Astrocyte of the hippocampus (primary cell): ENCODE data around the gene CREG2.

Source experiments
- DNase-seq: peaks from one replicate; pipeline ENCODE4 v3.0.0; 2011; ENCODE audit warnings: low read depth, low spot score

CREG2 gene

DNA sequence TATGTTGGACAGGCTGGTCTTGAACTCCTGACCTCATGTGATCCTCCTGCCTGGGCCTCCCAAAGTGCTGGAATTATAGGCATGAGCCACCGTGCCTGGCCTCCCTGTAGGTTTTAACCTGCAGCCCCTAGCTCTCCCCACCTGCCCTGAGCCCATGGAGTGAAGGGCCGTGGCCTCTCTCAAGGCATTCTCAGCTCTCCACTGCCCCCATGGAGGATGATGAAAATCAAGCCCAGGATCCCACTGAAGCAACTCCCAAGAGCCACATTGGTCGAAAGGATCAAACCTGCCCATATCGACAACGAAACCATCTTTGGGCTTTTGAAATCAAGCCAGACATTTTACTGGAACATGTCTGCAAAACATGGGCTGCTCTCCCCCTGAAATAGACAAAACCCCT lies 22.4 kb upstream of the CREG2 start:
- DNase-seq: no peak

DNA sequence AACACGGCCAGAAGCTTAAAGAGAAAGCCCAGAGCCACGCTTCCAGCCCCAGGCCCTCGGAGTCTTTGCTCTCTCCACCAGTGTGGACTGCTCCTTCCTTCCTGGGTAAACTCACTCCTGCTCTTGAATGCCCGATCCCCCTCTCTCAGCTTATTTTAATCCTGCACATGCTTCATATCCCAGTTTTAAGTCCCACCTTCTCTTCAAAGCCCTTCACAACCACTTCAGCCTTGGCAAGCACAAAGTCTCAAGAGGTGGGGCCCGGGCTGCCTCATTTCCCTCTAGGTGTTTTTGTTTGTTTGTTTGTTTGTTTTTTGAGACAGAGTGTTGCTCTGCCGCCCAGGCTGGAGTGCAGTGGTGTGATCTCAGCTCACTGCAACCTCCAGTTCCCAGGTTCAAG lies 21.6 kb upstream of the CREG2 start:
- DNase-seq: no peak

DNA sequence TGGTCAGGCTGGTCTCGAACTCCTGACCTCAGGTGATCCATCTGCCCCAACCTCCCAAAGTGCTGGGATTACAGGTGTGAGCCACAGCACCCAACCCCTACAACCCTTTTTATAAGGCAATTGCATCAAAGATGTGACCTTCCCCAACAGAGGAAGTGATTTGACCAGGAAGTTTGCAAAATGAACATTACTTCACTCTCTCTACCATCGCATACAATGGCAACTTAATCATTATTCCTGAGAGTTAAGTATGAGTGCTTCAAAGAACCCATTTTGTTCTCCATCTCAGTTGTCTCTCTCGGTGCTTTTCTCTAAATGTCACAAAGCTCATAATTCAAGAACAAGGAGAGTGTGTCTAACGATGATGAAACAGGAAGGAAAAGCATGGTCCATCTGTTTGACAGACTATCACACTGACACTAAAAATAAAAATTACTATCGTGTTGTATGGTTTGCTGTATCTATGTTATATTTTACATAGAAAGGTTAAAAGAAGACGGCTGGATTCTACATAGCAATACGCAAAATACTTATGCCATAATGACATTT lies 18.1 kb upstream of the CREG2 start:
- DNase-seq: no peak

DNA sequence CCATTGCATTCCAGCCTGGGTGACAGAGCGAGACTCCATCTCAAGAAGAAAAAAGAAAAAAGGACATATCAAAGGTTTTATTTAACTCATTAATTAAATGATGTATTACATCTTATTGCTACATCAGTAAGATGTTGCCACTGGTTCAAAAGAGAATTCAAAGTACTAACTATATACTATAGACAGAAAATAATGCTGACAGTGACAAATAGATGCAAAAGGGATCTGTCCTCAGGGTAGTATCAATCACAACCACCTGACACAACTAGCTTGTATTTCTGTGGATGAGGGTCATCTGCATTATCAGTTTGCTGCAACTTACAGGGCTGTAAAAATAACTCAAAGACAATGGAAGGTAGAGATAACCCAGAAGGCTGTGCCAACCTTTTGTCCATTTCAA lies 16.4 kb upstream of the CREG2 start:
- DNase-seq: no peak

DNA sequence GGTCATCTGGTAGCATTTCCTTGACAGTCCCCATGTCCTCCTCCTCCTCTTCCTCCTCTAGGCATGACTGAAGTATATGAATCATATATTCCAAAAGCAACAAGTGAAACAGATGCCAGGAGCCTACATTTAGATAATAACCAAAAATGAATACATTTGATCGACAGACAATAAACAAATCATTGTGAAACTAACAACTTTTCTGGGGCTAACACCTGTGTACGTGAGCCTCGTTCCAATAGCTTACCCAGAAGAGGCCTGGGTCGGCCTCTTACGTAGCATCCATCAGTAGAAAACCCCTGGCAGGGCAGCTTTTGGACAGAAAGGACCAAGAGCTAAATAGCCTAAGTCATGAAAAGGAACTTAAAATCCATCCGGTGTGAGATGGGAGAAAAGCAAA lies 15.3 kb upstream of the CREG2 start:
- DNase-seq: no peak

DNA sequence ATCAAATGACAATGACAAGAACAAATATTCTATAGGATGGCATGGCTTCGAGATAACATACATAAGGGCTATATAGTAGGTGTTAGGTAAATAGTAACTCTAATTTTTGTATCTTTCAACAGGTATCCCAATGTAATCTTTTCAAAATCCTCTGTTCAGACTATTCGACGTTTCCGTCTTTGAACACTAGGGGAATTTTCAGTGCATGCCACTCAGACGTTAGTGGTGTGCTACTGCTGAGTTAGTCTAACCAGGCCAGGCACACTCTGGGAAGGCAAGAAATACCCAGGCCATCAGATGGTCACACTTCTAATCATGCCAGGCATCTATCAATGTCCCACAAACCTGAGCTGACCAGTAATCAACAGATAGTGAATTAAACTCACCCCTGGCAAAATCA lies 14.6 kb upstream of the CREG2 start:
- no peak for DNase-seq

DNA sequence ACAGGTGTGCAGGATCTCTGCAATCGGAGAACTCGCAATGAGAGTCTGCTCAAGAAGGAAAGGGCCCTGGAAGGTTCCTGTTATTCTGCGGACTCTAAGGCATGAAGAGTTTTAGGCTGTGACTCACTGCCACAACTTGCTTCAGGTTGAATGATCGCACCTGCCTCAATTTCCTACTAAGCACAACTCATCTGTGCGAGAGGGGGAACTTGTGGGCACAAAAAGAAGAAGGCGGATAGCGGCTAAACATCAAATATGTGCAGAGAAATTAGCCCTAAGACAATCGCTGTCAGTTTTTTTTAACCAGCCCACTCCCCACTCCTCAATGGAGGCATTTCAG lies 14.0 kb upstream of the CREG2 start:
- DNase-seq: peak; percentile 32

DNA sequence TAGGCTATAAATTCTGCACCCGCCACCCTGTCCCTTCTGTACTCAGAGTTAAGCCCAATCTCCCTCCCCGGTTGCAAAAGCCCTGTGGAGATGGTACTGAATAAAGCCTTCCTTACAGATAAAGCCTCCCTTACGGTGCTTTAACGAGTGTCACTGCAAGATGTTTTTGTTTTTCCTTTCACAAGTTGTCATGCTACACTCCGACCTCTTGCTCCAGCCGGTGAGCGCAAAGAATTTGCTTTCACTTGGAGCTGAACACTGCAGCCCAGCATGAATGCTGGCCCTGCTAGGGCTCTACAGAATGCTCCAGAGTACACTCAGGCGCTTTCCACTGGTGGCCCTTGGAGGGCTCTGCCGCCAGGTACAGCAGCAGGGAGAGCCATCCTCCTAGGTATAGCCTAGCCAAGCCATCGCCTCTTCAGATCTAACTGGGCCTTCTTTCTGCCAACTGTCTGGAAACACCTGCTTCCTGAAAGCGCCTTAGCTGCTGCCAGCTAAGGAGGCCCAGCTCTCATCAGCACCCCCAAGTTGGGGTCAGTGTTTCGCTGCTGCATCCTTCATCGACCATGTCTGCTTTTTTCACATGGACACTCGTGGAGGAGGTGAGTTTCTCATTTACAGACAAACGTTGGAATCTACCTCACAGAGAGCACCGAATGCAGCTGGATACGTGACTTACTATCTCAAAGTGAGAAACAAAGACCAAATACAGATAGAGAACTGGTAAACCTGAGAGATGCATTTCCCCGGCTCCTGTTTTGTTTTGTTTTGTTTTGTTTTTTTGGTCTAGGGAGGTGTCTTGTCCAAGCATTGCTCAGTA lies 13.4 kb upstream of the CREG2 start:
- DNase-seq: no peak

DNA sequence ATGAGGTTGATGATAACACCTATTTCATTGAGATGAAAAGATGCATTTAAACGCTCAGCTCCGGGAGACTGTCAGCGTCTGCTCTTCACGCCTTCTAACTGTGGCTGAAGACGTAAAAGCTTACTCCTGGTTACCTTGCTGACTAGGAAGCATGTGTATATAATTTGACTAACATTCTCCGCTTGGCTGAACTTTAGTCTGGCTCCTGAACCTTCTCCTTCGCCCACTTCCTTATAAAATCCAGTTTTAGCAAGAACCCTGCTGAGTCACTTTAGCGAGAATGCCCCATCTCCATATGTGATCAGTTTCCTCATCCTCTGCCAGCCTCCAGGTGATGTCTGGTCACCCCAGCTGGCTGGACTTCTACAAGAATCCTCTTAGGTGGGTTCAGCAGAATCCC lies 12.7 kb upstream of the CREG2 start:
- DNase-seq: no peak

DNA sequence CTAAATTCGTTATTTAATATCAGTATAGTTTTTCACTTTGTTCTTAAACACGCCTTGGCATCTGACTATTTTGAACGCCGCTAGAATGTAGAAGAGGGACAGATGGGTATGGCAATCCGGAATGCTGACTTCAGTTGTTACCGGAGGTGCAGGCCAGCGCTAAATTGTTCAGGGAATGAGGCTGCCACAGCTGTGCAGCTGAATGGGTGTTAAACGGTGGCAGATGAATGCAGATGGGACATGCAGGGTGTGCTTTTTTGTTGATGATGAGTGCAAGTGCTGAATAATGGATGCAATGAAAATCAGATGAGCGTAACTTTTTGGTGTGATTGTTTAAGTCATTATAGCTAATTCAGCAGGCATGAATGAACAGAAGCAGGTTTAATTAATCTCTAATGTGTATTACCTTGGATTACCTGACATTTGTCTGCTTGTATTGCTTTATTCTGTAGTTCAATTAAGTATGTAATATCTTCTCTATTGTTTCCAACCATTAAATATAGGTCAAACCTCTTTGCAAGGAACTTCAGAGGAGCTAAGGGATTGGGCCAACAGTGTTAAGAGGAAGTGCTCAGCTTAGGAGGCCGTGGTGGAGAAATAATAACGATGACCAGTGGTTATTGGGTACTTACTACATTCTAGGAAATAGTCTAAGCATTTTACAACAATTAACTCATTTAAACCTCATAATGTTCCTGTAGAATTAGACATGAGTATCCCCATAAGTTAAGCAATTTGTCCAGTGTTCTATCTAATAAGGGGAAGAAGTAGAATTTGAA lies 11.9 kb upstream of the CREG2 start:
- no peak for DNase-seq

DNA sequence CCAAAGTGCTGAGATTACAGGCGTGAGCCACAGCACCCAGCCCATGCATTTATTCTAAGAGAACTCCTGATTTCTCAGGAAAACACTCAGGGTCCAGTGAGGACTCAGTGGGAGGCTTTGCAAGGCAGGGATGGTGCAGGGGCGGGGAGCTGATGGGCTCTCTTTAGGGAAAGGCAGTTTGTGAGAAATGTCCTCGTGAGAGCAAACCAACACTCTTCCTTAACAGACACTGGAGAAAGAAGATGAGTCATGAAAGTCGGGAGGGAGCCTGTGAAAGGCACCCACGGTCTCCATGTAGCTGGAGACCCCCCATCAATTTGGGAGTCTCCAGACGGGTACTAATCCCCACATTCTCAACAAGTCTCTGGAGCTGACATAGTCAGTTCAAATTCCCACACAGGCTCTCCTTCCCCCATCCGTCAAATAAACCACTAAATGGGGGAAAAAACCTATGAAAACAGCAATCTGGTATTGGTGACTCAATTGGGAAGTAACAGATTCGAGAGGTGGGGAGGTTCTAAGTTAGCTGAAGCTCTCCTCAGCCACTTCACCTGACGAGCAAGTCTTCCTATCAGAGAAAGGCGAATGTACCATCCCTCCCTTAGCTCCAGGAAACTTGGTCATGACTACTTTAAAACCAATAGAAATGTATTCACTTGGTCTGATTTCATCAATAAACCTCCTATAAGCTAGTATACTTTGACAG lies 11.0 kb upstream of the CREG2 start:
- no peak for DNase-seq

DNA sequence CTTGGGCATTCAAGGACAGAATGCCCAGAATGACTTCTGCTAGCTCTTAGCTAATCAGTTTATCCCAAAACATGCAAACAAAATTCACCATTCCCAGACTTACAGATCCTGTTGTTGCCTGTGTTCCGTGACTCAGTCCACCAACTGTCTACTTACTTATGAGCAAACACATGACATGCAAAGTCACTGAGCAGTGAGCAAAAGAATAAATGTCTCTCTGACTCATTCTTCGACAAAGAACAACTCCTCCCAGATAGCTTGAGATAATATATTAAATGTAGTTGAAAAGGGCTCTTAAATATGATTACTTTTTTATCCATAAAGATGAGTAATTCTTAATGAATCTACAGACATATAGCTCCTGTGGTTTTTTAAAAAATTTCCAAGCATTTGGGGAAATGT lies 9.0 kb upstream of the CREG2 start:
- DNase-seq: peak; percentile 83

DNA sequence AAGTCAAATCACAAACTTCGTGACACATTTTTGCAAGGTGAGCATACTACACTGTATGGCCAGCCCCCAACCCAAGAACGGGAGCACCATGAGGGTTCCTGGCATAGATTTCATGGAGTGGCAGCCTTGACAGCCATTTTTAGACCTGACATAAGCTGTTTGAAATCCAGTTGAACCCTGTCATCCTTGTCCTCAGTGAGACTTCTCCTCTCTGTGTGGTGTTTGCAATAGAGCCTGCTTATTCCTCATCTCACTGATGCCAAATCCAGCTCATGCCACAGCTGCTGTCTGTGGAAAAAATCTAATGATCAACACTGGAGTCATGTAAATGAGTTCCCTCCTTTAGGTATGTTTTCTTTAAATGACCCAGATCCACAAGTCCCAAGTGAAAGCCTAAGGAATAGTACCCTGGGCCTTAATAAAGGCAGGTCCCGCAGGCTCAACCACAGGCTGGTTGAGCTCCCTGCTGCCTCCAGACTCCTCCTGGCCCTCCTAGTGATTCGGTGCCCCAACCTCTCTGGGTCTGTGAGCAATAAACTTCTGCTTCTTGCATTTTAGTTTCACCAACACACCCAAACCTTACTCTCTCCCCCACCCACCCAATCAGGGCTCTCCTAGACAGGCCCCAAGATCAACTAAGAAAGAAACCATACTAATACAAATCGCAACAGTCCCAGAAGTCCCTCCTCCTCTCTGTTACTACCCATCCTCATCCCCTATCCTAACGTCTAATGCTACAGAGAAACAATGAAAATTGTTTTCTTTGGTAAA lies 8.4 kb upstream of the CREG2 start:
- no peak for DNase-seq

DNA sequence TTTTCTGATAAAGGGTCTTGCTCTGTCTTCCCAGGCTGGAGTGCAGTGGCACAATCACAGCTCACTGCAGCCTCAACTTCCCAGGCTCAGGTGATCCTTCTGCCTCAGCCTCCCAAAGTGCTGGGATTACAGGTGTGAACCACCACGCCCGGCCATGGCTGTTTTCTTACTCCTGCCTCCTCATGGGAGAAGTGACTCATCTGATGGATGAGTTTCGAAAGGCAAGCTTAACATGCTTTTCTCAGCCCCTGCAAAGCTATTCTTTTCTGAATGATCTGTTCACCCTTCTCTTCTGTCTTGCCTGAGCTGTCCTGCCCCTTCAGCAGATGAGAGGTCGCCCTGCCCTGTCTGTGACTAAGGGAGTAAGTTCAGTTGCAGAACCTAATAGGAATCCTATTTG lies 929 bp upstream of the CREG2 start:
- peak; percentile 46 for DNase-seq

DNA sequence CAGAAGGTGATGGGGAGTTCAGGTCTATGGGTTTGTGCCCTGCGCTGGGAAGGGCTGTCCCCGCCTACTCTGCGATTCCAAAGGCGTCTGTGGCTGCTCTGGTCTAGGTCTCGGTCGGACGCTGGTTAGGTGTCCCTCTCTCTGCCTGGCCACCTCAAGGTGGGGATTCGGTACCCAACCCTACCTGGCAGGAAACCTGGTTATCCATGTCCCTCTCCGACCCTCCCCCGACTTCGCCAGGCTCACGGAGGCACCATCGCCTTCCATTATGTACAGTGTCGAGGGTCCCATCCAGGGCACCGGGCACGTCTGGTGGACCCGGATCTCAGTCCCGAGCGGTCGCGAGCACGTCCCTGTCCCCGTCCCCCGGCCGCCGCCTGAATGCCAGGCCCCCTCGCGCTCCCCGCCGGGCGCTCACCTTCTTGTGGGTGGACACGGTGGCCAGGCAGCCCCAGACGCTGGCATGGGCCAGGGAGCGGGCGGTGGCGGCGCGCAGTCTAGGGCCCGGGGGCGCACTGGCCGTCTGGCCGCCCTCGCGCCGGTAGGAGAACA lies 628 bp downstream of the CREG2 start:
- DNase-seq: no peak

DNA sequence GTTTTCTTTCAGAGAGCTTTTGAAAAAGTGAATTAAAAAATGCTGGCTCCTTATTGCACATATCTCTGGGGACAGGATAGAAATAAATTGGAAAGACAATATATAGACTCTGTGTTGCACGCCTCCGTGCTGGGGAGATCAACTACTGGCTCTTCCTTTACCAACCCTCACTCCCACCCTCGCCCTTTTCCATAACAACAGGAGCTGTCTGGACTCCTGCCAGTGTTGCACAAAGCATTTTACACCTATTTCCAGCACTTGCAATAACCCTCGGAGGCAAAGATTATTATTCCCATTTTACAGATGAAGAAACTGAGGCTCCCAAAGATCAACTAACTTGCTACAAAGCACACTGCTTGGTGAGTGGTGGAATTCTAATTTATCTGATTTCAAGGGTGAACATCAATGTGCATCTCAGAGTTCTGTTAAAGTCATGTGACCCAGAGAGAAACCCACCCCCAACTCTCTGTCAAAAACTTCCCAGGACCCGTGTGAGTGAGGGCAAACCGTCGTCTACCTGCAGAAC lies 4.2 kb downstream of the CREG2 start:
- DNase-seq: no peak

DNA sequence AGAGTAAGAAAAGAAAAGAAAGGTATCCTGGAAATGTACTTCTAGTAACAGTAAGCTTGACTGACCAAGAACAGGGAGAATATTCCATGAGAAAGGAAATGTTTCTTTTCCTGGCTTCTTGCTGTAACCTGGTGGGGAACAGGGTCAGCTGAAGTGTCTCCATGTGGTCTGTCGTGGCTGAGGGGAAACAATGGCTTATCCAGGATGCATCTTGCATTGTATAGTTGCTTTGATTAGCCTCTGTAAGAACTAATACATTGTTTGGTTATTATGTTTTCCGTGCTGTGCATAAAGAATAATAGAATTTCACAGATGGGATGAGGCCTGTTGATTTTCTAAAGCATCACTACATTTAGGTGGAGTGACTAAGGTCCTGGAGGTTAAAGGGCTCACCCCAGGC lies 4.9 kb downstream of the CREG2 start:
- no peak for DNase-seq

DNA sequence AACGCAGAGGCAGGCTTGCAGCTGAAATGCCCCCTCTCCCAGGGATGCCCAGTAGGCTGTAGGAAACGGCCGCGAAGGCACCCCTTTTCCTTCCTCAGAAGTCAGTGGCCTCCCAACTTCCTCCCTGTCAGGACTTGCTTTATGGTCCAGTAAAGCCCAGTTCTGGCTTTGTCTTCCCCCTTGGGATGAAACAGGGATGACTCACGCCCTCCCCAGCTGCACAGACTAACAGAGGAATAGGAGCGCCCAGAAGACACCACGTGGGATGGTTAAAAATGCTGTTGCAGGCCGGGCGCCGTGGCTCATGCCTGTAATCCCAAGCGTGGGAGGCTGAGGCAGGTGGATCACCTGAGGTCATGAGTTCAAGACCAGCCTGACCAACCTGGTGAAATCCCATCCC lies 6.9 kb downstream of the CREG2 start:
- peak; percentile 47 for DNase-seq

DNA sequence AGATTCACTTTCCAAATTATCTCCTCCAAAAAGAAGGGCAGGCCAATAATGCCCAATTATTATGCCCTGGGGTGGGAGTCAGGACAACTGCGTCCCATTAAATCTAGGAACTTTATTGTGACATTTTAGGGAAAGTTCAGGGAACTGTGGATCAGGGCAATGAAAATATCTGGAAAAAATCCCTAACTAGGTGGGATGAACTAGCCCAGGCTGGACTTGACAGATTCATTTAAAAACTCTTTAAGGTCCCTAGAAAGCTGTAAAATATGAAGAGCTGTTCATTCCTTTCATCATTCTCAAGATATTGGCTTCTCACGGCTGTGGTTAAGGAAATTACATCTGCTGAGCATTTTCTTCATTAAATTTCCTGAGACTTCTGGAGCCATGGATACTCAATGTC lies 8.2 kb downstream of the CREG2 start:
- DNase-seq: no peak

DNA sequence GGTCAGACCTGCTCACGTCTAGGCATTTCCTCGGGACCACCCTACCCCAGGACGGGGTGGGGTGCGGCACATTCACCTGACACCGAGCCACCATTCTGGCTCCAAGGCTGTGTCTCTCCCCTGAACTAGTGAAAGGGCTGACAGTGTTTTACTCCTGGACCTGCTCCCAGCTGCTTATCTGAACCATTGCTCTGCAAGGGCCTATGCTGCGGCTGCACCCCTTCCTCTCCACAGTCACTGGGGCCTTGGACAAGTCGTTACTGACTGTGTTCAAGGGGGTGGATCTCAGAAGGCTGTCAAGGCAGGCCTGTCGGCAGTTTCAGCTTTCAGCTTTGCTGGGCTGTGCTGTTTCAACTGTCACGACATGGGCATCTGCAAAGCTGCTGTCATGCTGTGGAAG lies 11.7 kb downstream of the CREG2 start:
- DNase-seq: no peak
